ENCODE data around the gene RNF114. TPM values are rescaled to one million over a fixed set of nuclear protein-coding genes. Genes with fewer than 3 reads are reported as not detected.

The RNF114 gene
- polyA plus RNA-seq, 3 donors: 128 to 164 (median 146) TPM

DNA sequence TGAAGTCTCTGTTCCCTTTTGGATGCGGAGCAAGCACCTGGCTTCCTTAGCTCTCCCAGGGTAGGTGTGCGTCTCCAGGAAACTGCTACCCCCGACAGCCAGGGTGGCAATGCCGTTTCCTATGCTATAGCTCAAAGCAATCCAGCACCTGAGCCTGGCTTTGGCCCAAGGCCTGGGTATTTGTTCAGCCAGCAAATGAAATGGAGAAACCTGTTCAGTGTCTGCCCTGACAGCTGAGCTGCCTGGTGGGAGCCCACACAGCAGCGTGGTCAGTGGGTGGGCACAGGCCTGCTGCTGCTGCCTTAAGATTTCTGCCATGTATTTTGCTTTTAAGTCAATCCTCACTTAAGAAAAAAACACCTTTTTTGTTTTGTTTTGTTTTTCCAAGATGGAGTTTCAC lies 34.6 kb upstream of the RNF114 start:
- intact Hi-C loops (cut with micrococcal nuclease): no loop called here
- H3K27me3 Mint-ChIP-seq (ENCODE audit: low read depth in 3 of 3): no peaks in the 10 kb centered on the region
- H4K20me1 ChIP-seq (ENCODE audit: insufficient read depth, low read length): peaks cover 4% of the 10 kb centered on the region

DNA sequence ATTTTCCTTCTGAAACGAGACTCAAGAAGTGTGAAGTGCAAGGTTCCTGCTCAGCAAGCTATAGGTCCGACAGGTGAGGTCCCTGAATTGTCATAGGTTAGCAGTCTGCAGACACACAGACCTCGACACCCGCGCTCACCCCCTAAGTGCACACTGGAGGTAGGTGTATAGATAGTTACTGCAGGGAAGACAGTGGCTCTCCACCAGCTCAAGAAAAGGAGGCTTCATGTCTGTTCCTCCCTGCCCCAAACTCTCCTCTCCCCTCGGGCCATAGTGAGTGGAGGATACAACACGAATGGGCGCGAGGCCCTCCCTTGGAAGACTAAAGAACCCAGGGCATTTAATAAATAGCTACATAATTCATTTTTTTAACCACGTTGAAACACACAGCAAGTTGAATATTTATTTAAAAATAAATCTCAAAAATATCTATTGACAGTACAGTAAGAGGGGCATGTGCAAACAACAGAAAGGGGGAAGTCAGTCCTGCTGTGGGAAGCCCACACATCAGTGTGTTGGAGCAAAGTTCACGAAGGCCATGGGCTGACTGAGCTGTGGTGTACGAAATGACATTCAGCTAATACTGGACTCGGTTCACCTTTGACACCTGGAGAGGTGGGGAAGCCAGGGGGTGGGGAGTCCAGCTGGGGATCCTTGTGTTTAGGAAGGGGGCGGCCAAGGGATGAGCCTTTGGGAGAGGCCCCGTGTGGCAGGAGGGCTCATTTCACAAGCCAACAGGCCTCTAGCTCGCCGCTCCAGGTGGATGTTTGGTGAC lies 31.6 kb upstream of the RNF114 start:
- H3K9me3 ChIP-seq (replicated peaks in 1 of 2; ENCODE audit: control insufficient read depth in 1 of 2, insufficient read depth in 1 of 2, low read length in 2 of 2): no peaks in the 10 kb centered on the region
- H3K9me3 Mint-ChIP-seq: peaks cover 0 to 3% (median 0%) of the 10 kb centered on the region in 7 donors
- no peaks in the 10 kb centered on the region for H3K4me1 ChIP-seq (ENCODE audit: control insufficient read depth in 1 of 2, insufficient read depth in 2 of 2, low read length in 2 of 2)
- 98% methylated on average over 6 of the region's 17 CpGs for WGBS (ENCODE audit: insufficient coverage)
- TF ChIP-seq, protein P1, sequence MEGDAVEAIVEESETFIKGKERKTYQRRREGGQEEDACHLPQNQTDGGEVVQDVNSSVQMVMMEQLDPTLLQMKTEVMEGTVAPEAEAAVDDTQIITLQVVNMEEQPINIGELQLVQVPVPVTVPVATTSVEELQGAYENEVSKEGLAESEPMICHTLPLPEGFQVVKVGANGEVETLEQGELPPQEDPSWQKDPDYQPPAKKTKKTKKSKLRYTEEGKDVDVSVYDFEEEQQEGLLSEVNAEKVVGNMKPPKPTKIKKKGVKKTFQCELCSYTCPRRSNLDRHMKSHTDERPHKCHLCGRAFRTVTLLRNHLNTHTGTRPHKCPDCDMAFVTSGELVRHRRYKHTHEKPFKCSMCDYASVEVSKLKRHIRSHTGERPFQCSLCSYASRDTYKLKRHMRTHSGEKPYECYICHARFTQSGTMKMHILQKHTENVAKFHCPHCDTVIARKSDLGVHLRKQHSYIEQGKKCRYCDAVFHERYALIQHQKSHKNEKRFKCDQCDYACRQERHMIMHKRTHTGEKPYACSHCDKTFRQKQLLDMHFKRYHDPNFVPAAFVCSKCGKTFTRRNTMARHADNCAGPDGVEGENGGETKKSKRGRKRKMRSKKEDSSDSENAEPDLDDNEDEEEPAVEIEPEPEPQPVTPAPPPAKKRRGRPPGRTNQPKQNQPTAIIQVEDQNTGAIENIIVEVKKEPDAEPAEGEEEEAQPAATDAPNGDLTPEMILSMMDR (IDR thresholded peaks at IDR 0.05): no peak
- H3K9ac ChIP-seq (ENCODE audit: insufficient read depth, low read length, poor library complexity, severe bottlenecking): no peak overlapping the region
- intact Hi-C loops (cut with micrococcal nuclease): no loop called here
- DNase-seq: no peak
- H2AFZ ChIP-seq (ENCODE audit: insufficient read depth, low read depth, low read length, poor library complexity, severe bottlenecking): no peak overlapping the region
- peaks cover 10% of the 10 kb centered on the region for H4K20me1 ChIP-seq (ENCODE audit: insufficient read depth, low read length)
- no peak overlapping the region for H3K4me3 ChIP-seq (replicated peaks in 1 of 3; ENCODE audit: low read depth in 2 of 3, low read length in 3 of 3)
- no peak overlapping the region for H3K4me2 ChIP-seq (replicated peaks; ENCODE audit: extremely low read depth, low read length, poor library complexity, severe bottlenecking)
- no peak overlapping the region for H3K4me3 Mint-ChIP-seq
- no peak overlapping the region for H3K27ac Mint-ChIP-seq
- H3K79me2 ChIP-seq (ENCODE audit: insufficient read depth, low read length): peaks cover 17% of the 10 kb centered on the region
- no peaks in the 10 kb centered on the region for H3K27me3 ChIP-seq (ENCODE audit: control insufficient read depth in 2 of 2, insufficient read depth in 2 of 2, low read length in 2 of 2)
- peaks cover 59 to 69% of the 10 kb centered on the region in 2 donors for H3K36me3 Mint-ChIP-seq
- no peak overlapping the region for H3K27ac ChIP-seq (ENCODE audit: low read depth in 1 of 2, low read length in 2 of 2)
- no peaks in the 10 kb centered on the region for H3K27me3 Mint-ChIP-seq (ENCODE audit: low read depth in 3 of 3)
- H3K4me1 Mint-ChIP-seq: peaks cover 5% of the 10 kb centered on the region
- peaks cover 60 to 71% of the 10 kb centered on the region in 2 donors for H3K36me3 ChIP-seq (replicated peaks in 1 of 2; ENCODE audit: control insufficient read depth in 1 of 2, insufficient read depth in 2 of 2, low read length in 2 of 2)

More for the DNA sequence above, 34.6 kb upstream of the RNF114 start:
- H3K4me2 ChIP-seq (replicated peaks; ENCODE audit: extremely low read depth, low read length, poor library complexity, severe bottlenecking): no peak overlapping the region
- no peak overlapping the region for H3K4me3 ChIP-seq (replicated peaks in 1 of 3; ENCODE audit: low read depth in 2 of 3, low read length in 3 of 3)
- no peak overlapping the region for H3K9ac ChIP-seq (ENCODE audit: insufficient read depth, low read length, poor library complexity, severe bottlenecking)
- H3K27ac Mint-ChIP-seq: peak overlapping the region in 1 of 7 donors; percentile 31
- no peaks in the 10 kb centered on the region for H3K9me3 ChIP-seq (replicated peaks in 1 of 2; ENCODE audit: control insufficient read depth in 1 of 2, insufficient read depth in 1 of 2, low read length in 2 of 2)
- peaks cover 36 to 41% of the 10 kb centered on the region in 2 donors for H3K36me3 Mint-ChIP-seq
- 90% methylated on average over 4 of the region's 5 CpGs for WGBS (ENCODE audit: insufficient coverage)
- no peak overlapping the region for H3K4me3 Mint-ChIP-seq
- H3K4me1 ChIP-seq (ENCODE audit: control insufficient read depth in 1 of 2, insufficient read depth in 2 of 2, low read length in 2 of 2): peaks cover 13 to 22% of the 10 kb centered on the region in 2 donors
- H3K4me1 Mint-ChIP-seq: peaks cover 27% of the 10 kb centered on the region
- H3K9me3 Mint-ChIP-seq: peaks cover 0 to 3% (median 0%) of the 10 kb centered on the region in 7 donors
- H2AFZ ChIP-seq (ENCODE audit: insufficient read depth, low read depth, low read length, poor library complexity, severe bottlenecking): no peak overlapping the region
- no peaks in the 10 kb centered on the region for H3K79me2 ChIP-seq (ENCODE audit: insufficient read depth, low read length)
- no peaks in the 10 kb centered on the region for H3K27me3 ChIP-seq (ENCODE audit: control insufficient read depth in 2 of 2, insufficient read depth in 2 of 2, low read length in 2 of 2)
- no peak for DNase-seq
- H3K27ac ChIP-seq (ENCODE audit: low read depth in 1 of 2, low read length in 2 of 2): no peak overlapping the region
- peaks cover 35 to 41% of the 10 kb centered on the region in 2 donors for H3K36me3 ChIP-seq (replicated peaks in 1 of 2; ENCODE audit: control insufficient read depth in 1 of 2, insufficient read depth in 2 of 2, low read length in 2 of 2)
- TF ChIP-seq, protein P1 (IDR thresholded peaks at IDR 0.05): no peak

All from CD14-positive monocyte (primary cell).